ENCODE data around the gene UBL3. TPM values are rescaled to one million over a fixed set of nuclear protein-coding genes. Genes with fewer than 3 reads are reported as not detected.

UBL3 gene
- total RNA-seq, 1 experiment from 2014 or later = 13.8 TPM

DNA sequence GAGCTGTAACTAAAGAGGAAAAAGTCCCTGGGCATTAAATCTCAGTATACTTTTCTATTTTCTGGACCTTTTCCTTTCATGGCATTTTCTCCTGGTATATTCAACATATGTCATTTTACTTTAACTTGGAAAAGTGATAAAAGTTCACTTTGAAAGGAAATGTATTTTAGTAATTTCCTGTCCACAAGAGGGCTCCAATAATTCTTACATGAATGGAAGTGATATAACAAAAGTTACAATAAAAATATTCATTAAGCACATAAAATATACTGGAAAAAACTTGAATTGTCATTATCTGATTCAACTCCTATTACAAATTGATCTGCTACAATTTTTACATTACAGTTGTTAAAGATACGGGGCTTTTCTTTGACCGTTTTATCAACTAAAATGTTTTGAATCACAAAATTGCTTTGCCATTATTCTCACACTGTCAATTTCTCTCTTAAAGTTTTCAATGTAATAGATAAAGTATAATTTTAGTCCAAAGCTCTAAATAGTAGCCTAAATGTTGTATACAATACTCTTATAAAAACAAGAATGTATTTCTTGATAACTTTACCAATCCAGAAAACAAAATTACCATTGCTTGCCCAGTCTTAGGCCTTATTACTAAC lies 4.9 kb downstream of the UBL3 start:
- DNase-seq = no peak
- TF ChIP-seq, protein P1, sequence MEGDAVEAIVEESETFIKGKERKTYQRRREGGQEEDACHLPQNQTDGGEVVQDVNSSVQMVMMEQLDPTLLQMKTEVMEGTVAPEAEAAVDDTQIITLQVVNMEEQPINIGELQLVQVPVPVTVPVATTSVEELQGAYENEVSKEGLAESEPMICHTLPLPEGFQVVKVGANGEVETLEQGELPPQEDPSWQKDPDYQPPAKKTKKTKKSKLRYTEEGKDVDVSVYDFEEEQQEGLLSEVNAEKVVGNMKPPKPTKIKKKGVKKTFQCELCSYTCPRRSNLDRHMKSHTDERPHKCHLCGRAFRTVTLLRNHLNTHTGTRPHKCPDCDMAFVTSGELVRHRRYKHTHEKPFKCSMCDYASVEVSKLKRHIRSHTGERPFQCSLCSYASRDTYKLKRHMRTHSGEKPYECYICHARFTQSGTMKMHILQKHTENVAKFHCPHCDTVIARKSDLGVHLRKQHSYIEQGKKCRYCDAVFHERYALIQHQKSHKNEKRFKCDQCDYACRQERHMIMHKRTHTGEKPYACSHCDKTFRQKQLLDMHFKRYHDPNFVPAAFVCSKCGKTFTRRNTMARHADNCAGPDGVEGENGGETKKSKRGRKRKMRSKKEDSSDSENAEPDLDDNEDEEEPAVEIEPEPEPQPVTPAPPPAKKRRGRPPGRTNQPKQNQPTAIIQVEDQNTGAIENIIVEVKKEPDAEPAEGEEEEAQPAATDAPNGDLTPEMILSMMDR (IDR thresholded peaks at IDR 0.05; ENCODE audit: unreplicated experiment) = no peak
- no peaks in the 10 kb centered on the region for H3K9me3 Mint-ChIP-seq (ENCODE audit: low read depth, unreplicated experiment)
- peaks cover 23% of the 10 kb centered on the region for H3K4me1 Mint-ChIP-seq (ENCODE audit: low read depth, unreplicated experiment)
- peaks cover 34% of the 10 kb centered on the region for H3K36me3 Mint-ChIP-seq (ENCODE audit: insufficient read depth, unreplicated experiment)
- H3K27me3 Mint-ChIP-seq (ENCODE audit: unreplicated experiment) = no peaks in the 10 kb centered on the region
- H3K4me3 Mint-ChIP-seq (ENCODE audit: low read depth, unreplicated experiment) = no peak overlapping the region
- no peak overlapping the region for H3K27ac Mint-ChIP-seq (ENCODE audit: unreplicated experiment)
- intact Hi-C loops (cut with micrococcal nuclease; ENCODE audit: unreplicated experiment) = loop anchor here (1.0 to 5.0 kb wide), 4 partner anchors 73 to 268 kb away; no protein-coding TSS in a partner anchor
- CTCF ChIA-PET = interaction anchor here (0.7 to 2.1 kb wide), 2 partner anchors 78 to 269 kb away, joined by 3 to 9 read pairs; no protein-coding TSS in a partner anchor
- BruUV-seq (replicated peaks) = no TSS peak

DNA sequence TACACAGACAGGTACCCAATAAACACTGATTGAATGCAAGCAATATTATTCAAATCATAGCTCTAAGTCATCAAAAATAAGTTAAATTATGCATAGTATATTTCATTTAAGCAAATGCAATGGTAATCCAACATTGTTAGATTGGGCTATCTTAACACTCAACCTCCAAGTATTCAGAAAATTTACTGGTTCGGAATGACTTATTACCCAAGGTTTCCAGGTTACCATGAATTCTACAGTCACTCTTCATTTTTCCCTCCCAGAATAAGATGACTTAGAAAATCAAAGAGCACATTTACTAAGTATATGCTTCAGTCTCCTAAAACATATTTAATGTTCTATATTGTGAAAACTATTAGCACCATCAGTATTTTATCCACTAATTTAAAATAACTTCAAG lies 6.0 kb downstream of the UBL3 start:
- no peak for DNase-seq
- Mint-ChIP-seq H3K4me3 (ENCODE audit: low read depth, unreplicated experiment) (peak overlapping the region; percentile 48), H3K4me1 (ENCODE audit: low read depth, unreplicated experiment) (peaks cover 23% of the 10 kb centered on the region), H3K27me3 (ENCODE audit: unreplicated experiment) (no peaks in the 10 kb centered on the region), H3K36me3 (ENCODE audit: insufficient read depth, unreplicated experiment) (peaks cover 23% of the 10 kb centered on the region), H3K27ac (ENCODE audit: unreplicated experiment) (peak overlapping the region; percentile 56), H3K9me3 (ENCODE audit: low read depth, unreplicated experiment) (no peaks in the 10 kb centered on the region)
- BruUV-seq (replicated peaks) = no TSS peak
- intact Hi-C loops (cut with micrococcal nuclease; ENCODE audit: unreplicated experiment) = loop anchor here (2.0 to 5.0 kb wide), 2 partner anchors 57 to 80 kb away; no protein-coding TSS in a partner anchor
- CTCF ChIA-PET = interaction anchor here (2.1 kb wide), 1 partner anchor 80 kb away, joined by 9 read pairs; no protein-coding TSS in a partner anchor
- TF ChIP-seq, protein P1 (IDR thresholded peaks at IDR 0.05; ENCODE audit: unreplicated experiment) = no peak

DNA sequence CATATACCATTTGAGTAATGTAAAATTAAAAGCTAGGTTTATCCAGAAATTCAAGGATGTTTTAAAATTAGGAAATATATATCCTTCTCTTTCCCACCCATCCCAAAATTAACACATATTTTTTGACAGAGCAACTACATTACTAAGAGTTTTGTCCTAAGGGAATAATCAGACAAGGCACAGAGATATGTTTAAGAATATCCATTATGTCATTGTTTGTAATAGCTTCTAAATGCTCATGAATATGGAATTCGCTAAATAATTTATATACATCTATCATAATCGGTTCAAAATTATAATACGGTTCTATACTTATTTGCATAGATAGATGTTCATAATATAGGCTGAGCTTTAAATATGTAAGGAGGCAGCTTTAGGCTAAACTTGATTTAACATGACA lies 9.8 kb downstream of the UBL3 start:
- CTCF ChIA-PET = no interaction called here
- intact Hi-C loops (cut with micrococcal nuclease; ENCODE audit: unreplicated experiment) = loop anchor here (5.0 kb wide), 1 partner anchor 53 kb away; no protein-coding TSS in a partner anchor
- Mint-ChIP-seq H3K9me3 (ENCODE audit: low read depth, unreplicated experiment) (no peaks in the 10 kb centered on the region), H3K4me1 (ENCODE audit: low read depth, unreplicated experiment) (peaks cover 33% of the 10 kb centered on the region), H3K27ac (ENCODE audit: unreplicated experiment) (no peak overlapping the region), H3K36me3 (ENCODE audit: insufficient read depth, unreplicated experiment) (no peaks in the 10 kb centered on the region), H3K27me3 (ENCODE audit: unreplicated experiment) (no peaks in the 10 kb centered on the region), H3K4me3 (ENCODE audit: low read depth, unreplicated experiment) (no peak overlapping the region)
- BruUV-seq (replicated peaks) = no TSS peak
- no peak for DNase-seq
- TF ChIP-seq, protein P1 (IDR thresholded peaks at IDR 0.05; ENCODE audit: unreplicated experiment) = no peak

DNA sequence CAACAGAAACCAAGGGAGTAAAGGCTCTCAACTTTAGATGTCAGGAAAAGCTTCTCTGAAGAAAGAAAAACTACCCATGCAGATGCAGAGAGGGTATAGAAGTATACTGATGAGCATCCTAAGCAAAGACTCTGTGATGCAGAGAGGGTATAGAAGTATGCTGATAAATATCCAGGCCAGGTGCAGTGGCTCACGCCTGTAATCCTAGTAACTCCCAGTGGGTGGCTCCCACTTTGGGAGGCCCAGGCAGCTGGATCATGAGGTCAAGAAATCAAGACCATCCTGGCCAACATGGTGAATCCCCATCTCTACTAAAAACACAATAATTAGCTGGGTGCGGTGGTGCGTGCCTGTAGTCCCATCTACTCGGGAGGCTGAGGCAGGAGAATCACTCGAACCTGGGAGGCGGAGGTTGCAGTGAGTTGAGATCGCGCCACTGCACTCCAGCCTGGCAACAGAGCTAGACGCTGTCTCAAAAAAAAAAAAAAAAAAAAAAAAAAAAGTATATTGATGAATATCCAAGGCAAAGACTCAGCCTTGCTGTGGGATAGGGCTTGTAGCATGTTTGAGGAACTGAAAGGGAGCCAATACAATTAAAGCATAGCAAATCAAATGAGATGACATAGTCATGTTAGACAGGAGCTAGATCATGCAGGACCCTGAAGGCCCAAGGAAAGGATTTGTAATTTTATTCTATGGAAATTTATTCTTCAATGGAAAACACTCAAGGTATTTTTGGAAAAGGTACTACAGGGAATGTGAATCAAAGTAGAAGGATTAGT lies 14.9 kb downstream of the UBL3 start:
- DNase-seq = no peak
- Mint-ChIP-seq H3K4me3 (ENCODE audit: low read depth, unreplicated experiment) (no peak overlapping the region), H3K27me3 (ENCODE audit: unreplicated experiment) (no peaks in the 10 kb centered on the region), H3K4me1 (ENCODE audit: low read depth, unreplicated experiment) (peaks cover 18% of the 10 kb centered on the region), H3K36me3 (ENCODE audit: insufficient read depth, unreplicated experiment) (no peaks in the 10 kb centered on the region), H3K27ac (ENCODE audit: unreplicated experiment) (no peak overlapping the region), H3K9me3 (ENCODE audit: low read depth, unreplicated experiment) (no peaks in the 10 kb centered on the region)
- no TSS peak for BruUV-seq (replicated peaks)
- TF ChIP-seq, protein P1 (IDR thresholded peaks at IDR 0.05; ENCODE audit: unreplicated experiment) = no peak
- intact Hi-C loops (cut with micrococcal nuclease; ENCODE audit: unreplicated experiment) = no loop called here
- CTCF ChIA-PET = no interaction called here
